ENCODE results near the gene MCTP2.

DNA sequence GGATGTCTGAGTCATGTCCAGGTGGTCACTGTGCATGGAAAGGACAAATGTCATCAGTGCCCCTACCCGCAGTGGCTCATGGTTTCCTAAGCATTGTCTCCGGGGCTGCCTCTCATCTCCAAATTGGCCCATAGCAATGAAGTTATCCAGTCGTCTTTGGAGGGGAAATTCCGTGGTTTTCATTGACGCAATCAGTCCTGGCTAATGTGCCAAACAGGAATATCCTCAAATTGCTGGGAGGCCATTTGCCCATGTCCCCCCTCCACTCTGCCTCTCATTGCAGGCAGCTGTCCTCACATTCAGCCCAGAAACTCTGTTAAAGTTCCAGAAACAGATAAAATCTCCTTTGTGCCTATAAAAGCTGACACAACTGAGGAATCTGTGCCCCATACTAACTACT lies 81.6 kb downstream of the MCTP2 start:
- TF ChIP-seq CTCF (IDR thresholded peaks at IDR 0.05) = no peak
- no peak for TF ChIP-seq ZFX (IDR thresholded peaks at IDR 0.05; ENCODE audit: borderline replicate concordance)
